GM20000 (cell line): ENCODE measurements around the gene CRTC3.

Experiments
- DNase-seq: peaks from one replicate; pipeline ENCODE4 v3.0.0; 2012; ENCODE audit warnings: low spot score
- CTCF ChIP-seq: IDR thresholded peaks from 2 replicates; pipeline ENCODE4 v1.5.1; 2012; ENCODE audit warnings: mild to moderate bottlenecking, control low read depth; ENCODE audit errors: extremely low read depth, missing control alignments

CRTC3 gene

GRCh38 chr15:90547540-90547939 is 17.8 kb downstream of the CRTC3 start:
- no peak for TF ChIP-seq CTCF
- no peak for DNase-seq

DNA sequence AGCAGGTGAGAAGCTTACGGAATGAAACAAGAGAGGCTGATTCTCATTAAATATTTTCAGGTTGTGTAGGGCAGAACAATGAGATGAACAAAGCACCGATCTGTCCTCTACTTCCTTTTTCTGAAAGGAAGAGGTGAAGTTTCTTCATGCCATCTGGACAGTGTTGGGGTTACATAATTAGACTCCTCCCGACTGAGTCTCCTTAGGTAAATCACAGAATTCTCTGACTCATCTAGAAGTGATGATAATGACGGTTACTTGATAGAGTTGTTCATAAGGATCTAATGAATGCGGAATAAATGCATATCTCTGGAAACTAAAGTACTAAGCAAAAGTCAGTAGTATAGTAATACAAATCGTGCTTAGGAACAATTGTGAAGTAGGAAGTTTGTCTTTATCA is 21.2 kb downstream of the CRTC3 start:
- TF ChIP-seq CTCF, result no peak

GRCh38 chr15:90552162-90552928 is 22.6 kb downstream of the CRTC3 start:
- no peak for TF ChIP-seq CTCF
- no peak for DNase-seq

More for the DNA sequence above, 21.2 kb downstream of the CRTC3 start:
- DNase-seq, result peak; percentile 45

DNA sequence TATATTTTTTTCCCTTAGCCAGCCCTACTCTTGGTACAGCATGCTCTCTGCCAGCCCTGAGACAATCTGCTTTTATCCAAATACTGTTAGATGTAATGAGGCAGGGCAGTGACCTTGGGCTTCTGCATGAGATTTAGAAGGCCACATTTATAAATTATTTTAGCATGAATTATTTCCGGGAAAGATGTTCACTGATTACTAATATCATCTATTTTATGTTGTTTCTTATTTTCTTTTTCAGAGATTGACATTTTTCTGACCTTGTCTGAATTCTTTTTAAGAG is 23.1 kb downstream of the CRTC3 start:
- TF ChIP-seq CTCF, result no peak
- DNase-seq, result no peak

GRCh38 chr15:90553248-90553745 is 23.6 kb downstream of the CRTC3 start:
- DNase-seq, result no peak
- TF ChIP-seq CTCF, result no peak

DNA sequence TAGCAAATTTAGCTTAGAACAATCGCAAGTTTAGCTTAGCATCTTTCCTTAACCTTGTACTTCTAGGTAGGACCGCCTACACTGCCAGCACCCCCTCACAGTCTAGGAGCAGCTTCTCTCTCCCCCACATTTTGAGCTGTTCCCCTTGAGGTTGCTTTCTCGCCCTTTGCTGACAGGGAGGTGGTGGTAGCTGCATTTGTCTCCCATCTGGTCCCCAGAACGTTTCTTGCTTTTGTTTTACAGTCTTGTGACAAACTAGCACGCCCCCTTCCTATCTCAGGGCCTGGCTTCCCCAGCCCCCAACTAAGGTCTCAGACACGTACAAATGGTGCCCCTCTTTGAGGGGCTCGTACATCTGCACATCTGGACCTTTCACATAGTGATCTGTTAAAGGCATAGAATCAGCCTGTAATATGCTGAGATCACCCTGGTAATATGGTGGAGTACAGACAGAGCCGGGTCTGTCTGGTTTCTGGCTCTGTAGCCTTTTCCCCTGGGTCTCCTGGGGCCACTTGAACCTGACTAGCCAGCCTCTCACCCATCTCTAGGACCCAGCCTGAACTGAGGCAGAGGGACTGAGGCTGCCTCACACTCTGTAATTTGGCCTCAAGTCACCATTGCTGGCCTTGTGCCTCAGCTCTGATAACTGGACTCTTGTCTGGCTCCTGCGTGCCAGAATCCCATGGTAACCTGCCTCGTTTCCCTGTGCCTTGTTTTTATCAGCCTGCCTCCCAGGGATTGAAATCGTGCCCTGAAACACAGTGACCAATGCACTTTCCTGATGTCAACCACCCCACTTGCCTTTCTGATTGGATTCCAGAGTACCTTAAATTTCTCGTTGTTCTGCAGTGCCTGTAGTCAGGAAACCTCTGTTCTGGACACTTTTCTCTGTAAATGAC is 27.7 kb downstream of the CRTC3 start:
- peak; percentile 31 for DNase-seq
- no peak for TF ChIP-seq CTCF

DNA sequence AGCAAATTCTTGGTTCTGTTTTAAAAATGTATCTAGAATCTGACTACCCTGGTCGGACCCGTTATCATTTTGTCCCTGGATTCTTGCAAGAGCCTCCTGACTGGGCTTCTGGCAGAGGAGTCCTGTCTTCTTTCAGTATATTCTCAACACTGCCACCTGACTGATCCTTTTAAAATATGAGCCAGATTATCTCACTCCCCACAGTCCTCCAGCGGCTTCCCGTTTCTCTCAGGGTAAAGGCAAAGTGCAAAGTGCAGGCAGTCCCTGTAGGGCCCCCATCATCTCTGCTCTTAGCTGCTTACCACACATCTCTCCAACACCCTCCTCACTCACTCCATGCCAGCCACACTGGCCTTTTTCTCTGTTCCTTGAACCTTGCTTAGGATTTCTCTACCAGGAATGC is 28.4 kb downstream of the CRTC3 start:
- TF ChIP-seq CTCF, result no peak
- no peak for DNase-seq
